Neural cell (in vitro differentiated cells): ENCODE data around the gene FAAH. TPM values are rescaled to one million over a fixed set of nuclear protein-coding genes. Genes with fewer than 3 reads are reported as not detected.

Source experiments
- H2AFZ ChIP-seq: fragments of 200-600, 300-800 bp; sonication (generic), shearing (Covaris generic); 2 replicates; pipeline ENCODE4 v1.6.0; 2014; ENCODE audit warnings: low read depth, mild to moderate bottlenecking, antibody characterized with exemption, low read length, moderate library complexity
- H3F3A ChIP-seq: fragments of 200-600 bp; shearing (Covaris generic); 2 replicates; pipeline ENCODE4 v1.6.1; 2016; ENCODE audit warnings: mild to moderate bottlenecking, moderate library complexity, mixed read lengths, antibody characterized with exemption, low read length; ENCODE audit not compliant: insufficient read depth, poor library complexity, severe bottlenecking
- H3K27ac ChIP-seq: fragments of 200-600, 300-800 bp; sonication (generic), shearing (Covaris generic); 2 replicates; pipeline ENCODE4 v1.5.1; 2014; ENCODE audit warnings: mild to moderate bottlenecking, low read length, moderate library complexity
- H3K27me3 ChIP-seq: fragments of 300-800, 200-600 bp; sonication (generic), shearing (Covaris generic); 2 replicates; pipeline ENCODE4 v1.6.0; 2014; ENCODE audit warnings: mild to moderate bottlenecking, low read depth, low read length, moderate library complexity; ENCODE audit not compliant: insufficient read depth
- H3K36me3 ChIP-seq: fragments of 300-800, 200-600 bp; sonication (generic), shearing (Covaris generic); 2 replicates; pipeline ENCODE4 v1.5.1; 2014; ENCODE audit warnings: mild to moderate bottlenecking, antibody characterized with exemption, low read length, moderate library complexity; ENCODE audit not compliant: insufficient read depth
- H3K4me2 ChIP-seq: fragments of 300-800, 200-600 bp; sonication (generic), shearing (Covaris generic); 2 replicates; pipeline ENCODE4 v1.6.0; 2014; ENCODE audit warnings: mild to moderate bottlenecking, low read length
- H3K4me3 ChIP-seq: fragments of 300-800, 200-600 bp; sonication (generic), shearing (Covaris generic); 2 replicates; pipeline ENCODE4 v1.5.1; 2014; ENCODE audit warnings: mild to moderate bottlenecking, low read length, moderate library complexity
- H3K79me2 ChIP-seq: fragments of 200-600 bp; shearing (Covaris generic); replicated peaks from 2 replicates; pipeline ENCODE4 v1.6.0; 2014; ENCODE audit warnings: mild to moderate bottlenecking, low read length, moderate library complexity; ENCODE audit not compliant: insufficient read depth
- H3K9ac ChIP-seq: fragments of 300-800, 200-600 bp; sonication (generic), shearing (Covaris generic); 2 replicates; pipeline ENCODE4 v1.6.1; 2016; ENCODE audit warnings: mild to moderate bottlenecking, low read length, mixed read lengths
- H3K9me2 ChIP-seq: fragments of 200-600 bp; shearing (Covaris generic); 2 replicates; pipeline ENCODE4 v1.6.1; 2016; ENCODE audit warnings: mild to moderate bottlenecking, low read length, mixed read lengths; ENCODE audit not compliant: insufficient read depth
- H3K9me3 ChIP-seq: fragments of 200-600, 300-800 bp; sonication (generic), shearing (Covaris generic); 2 replicates; pipeline ENCODE4 v1.6.1; 2016; ENCODE audit warnings: mild to moderate bottlenecking, mixed run types, low read length, moderate library complexity, mixed read lengths
- H4K20me1 ChIP-seq: fragments of 200-600 bp; shearing (Covaris generic); 2 replicates; pipeline ENCODE4 v1.6.1; 2016; ENCODE audit warnings: mild to moderate bottlenecking, mixed run types; ENCODE audit not compliant: insufficient read depth
- EP300 ChIP-seq: fragments of 450-650 bp; conservative IDR thresholded peaks from 2 replicates; pipeline ENCODE4 v1.6.1; 2014; ENCODE audit warnings: antibody characterized with exemption, mild to moderate bottlenecking, moderate library complexity; ENCODE audit not compliant: poor library complexity, severe bottlenecking
- EZH2 ChIP-seq: fragments of 200-600, 300-800 bp; shearing (Covaris generic), sonication (generic); IDR thresholded peaks from 2 replicates; pipeline ENCODE4 v1.6.1; 2014; ENCODE audit warnings: antibody characterized with exemption, low read length, borderline replicate concordance, mild to moderate bottlenecking; ENCODE audit not compliant: insufficient read depth, poor library complexity, severe bottlenecking
- MXI1 ChIP-seq: fragments of 450-650 bp; conservative IDR thresholded peaks from 2 replicates; pipeline ENCODE4 v1.6.1; 2014; ENCODE audit warnings: antibody characterized with exemption, mild to moderate bottlenecking; ENCODE audit not compliant: poor library complexity, severe bottlenecking
- POLR2AphosphoS5 ChIP-seq: IDR thresholded peaks from 2 replicates; pipeline ENCODE4 v1.6.1; 2012
- RAD21 ChIP-seq: fragments of 450-650 bp; conservative IDR thresholded peaks from 2 replicates; pipeline ENCODE4 v1.6.1; 2014; ENCODE audit warnings: antibody characterized with exemption, mild to moderate bottlenecking, moderate library complexity
- SMC3 ChIP-seq: fragments of 450-650 bp; conservative IDR thresholded peaks from 2 replicates; pipeline ENCODE4 v1.6.1; 2014; ENCODE audit warnings: antibody characterized with exemption, mild to moderate bottlenecking, moderate library complexity; ENCODE audit not compliant: poor library complexity
- TAF1 ChIP-seq: IDR thresholded peaks from 2 replicates; pipeline ENCODE4 v1.6.1; 2012; ENCODE audit warnings: low read depth
- polyA plus RNA-seq: library from polyadenylated mRNA; depleted of rRNA; stranded (reverse); fragments of >200 nt; gene quantifications from 2 replicates; pipeline ENCODE4 v1.2.3, GENCODE V29; 2014
- TF ChIP-seq, protein P1 (sequence below): IDR thresholded peaks from 2 replicates; pipeline ENCODE4 v1.6.1; 2012; ENCODE audit warnings: borderline replicate concordance
- TF ChIP-seq, protein P2 (sequence below): fragments of 450-650 bp; IDR thresholded peaks from 2 replicates; pipeline ENCODE4 v1.5.1; 2014; ENCODE audit warnings: antibody characterized with exemption, mild to moderate bottlenecking, moderate library complexity; ENCODE audit not compliant: poor library complexity, severe bottlenecking

Gene FAAH
- polyA plus RNA-seq, 1 donor from 2014 or later = 106 TPM

DNA sequence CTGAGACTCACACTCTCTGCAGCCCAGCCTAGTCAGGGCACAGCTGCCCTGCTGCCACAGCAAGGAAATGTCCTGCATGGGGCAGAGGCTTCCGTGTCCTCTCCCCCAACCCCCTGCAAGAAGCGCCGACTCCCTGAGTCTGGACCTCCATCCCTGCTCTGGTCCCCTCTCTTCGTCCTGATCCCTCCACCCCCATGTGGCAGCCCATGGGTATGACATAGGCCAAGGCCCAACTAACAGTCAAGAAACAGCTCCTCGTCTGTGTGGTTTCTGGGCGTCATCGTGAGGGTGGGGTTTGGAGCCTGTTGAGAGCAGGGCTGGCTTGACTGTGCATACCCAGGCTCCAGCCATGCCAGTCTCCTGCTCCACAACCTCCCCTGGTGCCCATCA is 19.5 kb downstream of the FAAH start:
- TF ChIP-seq SMC3 = no peak
- H3K9ac ChIP-seq = no peak overlapping the region

DNA sequence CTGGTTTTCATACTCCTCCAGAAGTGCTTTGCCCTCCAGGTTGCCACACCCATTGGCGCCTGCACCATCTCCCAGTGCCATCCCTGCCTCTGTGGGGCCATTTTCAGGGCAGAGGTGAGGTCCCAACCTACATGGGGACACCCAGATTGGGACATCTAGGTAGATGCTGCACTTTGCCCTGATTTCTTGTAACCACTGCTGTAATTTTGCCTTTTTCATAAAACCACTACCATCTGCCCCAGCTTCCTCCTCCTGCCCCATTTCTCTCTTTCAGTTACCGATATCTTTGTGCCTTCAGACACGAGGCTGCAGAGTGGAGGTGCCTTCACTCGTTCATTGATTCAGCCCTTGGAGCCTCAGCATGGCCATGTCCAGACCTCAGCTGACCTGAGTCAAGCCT is 21.4 kb downstream of the FAAH start:
- TF ChIP-seq EZH2 (no peak), SMC3 (no peak), RAD21 (no peak), MXI1 (no peak), POLR2AphosphoS5 (no peak), EP300 (no peak), TAF1 (no peak)
- TF ChIP-seq, protein P1, sequence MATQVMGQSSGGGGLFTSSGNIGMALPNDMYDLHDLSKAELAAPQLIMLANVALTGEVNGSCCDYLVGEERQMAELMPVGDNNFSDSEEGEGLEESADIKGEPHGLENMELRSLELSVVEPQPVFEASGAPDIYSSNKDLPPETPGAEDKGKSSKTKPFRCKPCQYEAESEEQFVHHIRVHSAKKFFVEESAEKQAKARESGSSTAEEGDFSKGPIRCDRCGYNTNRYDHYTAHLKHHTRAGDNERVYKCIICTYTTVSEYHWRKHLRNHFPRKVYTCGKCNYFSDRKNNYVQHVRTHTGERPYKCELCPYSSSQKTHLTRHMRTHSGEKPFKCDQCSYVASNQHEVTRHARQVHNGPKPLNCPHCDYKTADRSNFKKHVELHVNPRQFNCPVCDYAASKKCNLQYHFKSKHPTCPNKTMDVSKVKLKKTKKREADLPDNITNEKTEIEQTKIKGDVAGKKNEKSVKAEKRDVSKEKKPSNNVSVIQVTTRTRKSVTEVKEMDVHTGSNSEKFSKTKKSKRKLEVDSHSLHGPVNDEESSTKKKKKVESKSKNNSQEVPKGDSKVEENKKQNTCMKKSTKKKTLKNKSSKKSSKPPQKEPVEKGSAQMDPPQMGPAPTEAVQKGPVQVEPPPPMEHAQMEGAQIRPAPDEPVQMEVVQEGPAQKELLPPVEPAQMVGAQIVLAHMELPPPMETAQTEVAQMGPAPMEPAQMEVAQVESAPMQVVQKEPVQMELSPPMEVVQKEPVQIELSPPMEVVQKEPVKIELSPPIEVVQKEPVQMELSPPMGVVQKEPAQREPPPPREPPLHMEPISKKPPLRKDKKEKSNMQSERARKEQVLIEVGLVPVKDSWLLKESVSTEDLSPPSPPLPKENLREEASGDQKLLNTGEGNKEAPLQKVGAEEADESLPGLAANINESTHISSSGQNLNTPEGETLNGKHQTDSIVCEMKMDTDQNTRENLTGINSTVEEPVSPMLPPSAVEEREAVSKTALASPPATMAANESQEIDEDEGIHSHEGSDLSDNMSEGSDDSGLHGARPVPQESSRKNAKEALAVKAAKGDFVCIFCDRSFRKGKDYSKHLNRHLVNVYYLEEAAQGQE = no peak
- TF ChIP-seq, protein P2, sequence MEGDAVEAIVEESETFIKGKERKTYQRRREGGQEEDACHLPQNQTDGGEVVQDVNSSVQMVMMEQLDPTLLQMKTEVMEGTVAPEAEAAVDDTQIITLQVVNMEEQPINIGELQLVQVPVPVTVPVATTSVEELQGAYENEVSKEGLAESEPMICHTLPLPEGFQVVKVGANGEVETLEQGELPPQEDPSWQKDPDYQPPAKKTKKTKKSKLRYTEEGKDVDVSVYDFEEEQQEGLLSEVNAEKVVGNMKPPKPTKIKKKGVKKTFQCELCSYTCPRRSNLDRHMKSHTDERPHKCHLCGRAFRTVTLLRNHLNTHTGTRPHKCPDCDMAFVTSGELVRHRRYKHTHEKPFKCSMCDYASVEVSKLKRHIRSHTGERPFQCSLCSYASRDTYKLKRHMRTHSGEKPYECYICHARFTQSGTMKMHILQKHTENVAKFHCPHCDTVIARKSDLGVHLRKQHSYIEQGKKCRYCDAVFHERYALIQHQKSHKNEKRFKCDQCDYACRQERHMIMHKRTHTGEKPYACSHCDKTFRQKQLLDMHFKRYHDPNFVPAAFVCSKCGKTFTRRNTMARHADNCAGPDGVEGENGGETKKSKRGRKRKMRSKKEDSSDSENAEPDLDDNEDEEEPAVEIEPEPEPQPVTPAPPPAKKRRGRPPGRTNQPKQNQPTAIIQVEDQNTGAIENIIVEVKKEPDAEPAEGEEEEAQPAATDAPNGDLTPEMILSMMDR = no peak

More for the DNA sequence above, 19.5 kb downstream of the FAAH start:
- H4K20me1 ChIP-seq = no peaks in the 10 kb centered on the region
- H3K9me2 ChIP-seq = no peaks in the 10 kb centered on the region
- no peaks in the 10 kb centered on the region for H3K79me2 ChIP-seq
- no peaks in the 10 kb centered on the region for H3K9me3 ChIP-seq
- no peaks in the 10 kb centered on the region for H3K27me3 ChIP-seq
- H3K4me2 ChIP-seq = no peak overlapping the region
- peaks cover 8% of the 10 kb centered on the region for H3K36me3 ChIP-seq
- no peaks in the 10 kb centered on the region for H3F3A ChIP-seq
- no peak overlapping the region for H2AFZ ChIP-seq
- no peak overlapping the region for H3K27ac ChIP-seq
- H3K4me3 ChIP-seq = no peak overlapping the region

DNA sequence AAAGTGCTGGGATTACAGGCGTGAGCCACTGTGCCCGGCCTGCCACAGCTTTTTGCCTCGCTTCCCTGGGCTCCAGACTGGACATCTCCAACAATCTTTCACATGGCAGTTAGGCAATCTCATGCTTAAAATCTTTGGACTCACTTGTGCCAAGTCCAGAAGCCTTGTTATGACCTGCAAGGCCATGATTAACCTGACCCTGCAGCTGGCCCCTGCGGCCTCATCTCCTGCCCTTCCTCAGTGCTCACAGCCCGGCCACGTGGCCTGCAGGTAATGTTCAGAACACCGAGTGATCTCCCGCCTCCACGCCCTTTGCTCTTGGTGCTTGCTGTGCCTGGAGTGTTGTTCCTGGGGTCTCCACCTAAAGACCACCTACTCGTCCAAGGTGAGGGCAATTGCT is 24.9 kb downstream of the FAAH start:
- no peak overlapping the region for H2AFZ ChIP-seq
- no peaks in the 10 kb centered on the region for H3K9me3 ChIP-seq
- no peaks in the 10 kb centered on the region for H4K20me1 ChIP-seq
- H3K9me2 ChIP-seq = no peaks in the 10 kb centered on the region
- H3K4me2 ChIP-seq = no peak overlapping the region
- TF ChIP-seq EZH2 (no peak), RAD21 (no peak)
- TF ChIP-seq, protein P2 = no peak
- H3K27me3 ChIP-seq = no peaks in the 10 kb centered on the region
- no peak overlapping the region for H3K27ac ChIP-seq
- H3K9ac ChIP-seq = no peak overlapping the region
- H3K79me2 ChIP-seq = no peaks in the 10 kb centered on the region
- no peaks in the 10 kb centered on the region for H3F3A ChIP-seq
- no peak overlapping the region for H3K4me3 ChIP-seq
- peaks cover 3% of the 10 kb centered on the region for H3K36me3 ChIP-seq

More for the DNA sequence above, 21.4 kb downstream of the FAAH start:
- Histone ChIP-seq H3K4me3 (no peak overlapping the region), H3K9me3 (no peaks in the 10 kb centered on the region), H3K4me2 (no peak overlapping the region), H3K36me3 (peaks cover 8% of the 10 kb centered on the region), H2AFZ (no peak overlapping the region), H4K20me1 (no peaks in the 10 kb centered on the region), H3K27me3 (no peaks in the 10 kb centered on the region), H3K9ac (no peak overlapping the region), H3K79me2 (no peaks in the 10 kb centered on the region), H3K27ac (no peak overlapping the region), H3F3A (no peaks in the 10 kb centered on the region), H3K9me2 (no peaks in the 10 kb centered on the region)
